NCI-H345 (cell line): Measurements from ENCODE around the gene FMOD.
"Not testable (repeated sequence)": the region's sequence is repeated elsewhere in the genome, so short reads cannot be mapped to it uniquely, and the experiment has no call there.

Source experiments
- DNase-seq: peaks from one replicate; lab custom pipeline; 2025; lab: John Stamatoyannopoulos, UW

Gene FMOD

DNA sequence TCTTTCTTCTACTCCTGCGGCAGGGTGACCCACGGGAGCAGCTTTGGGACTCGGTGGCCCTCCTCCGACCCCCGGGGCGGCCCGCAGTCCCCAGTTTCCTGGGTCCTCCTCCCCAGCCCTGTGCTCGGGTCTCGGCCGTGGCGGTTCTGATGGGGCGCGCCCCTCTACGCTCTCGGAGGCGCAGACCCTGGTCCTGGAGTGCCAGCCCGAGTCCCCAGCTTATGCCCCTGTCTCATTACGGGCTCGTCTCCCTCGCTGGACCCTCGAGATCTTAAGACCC is 45.2 kb downstream of the FMOD start:
- DNase-seq = no peak

- DNase-seq = peak; percentile 91
Observed at GRCh38 chr1:203304919-203305808, 45.8 kb downstream of the FMOD start, which contains the start of gene BTG2. Gene BTG2 (plus strand): TSS chr1:203305519. CDS start chr1:203305607, 88 bp downstream.

- no peak for DNase-seq
Observed at GRCh38 chr1:203304391-203304918, 46.5 kb downstream of the FMOD start.

DNA sequence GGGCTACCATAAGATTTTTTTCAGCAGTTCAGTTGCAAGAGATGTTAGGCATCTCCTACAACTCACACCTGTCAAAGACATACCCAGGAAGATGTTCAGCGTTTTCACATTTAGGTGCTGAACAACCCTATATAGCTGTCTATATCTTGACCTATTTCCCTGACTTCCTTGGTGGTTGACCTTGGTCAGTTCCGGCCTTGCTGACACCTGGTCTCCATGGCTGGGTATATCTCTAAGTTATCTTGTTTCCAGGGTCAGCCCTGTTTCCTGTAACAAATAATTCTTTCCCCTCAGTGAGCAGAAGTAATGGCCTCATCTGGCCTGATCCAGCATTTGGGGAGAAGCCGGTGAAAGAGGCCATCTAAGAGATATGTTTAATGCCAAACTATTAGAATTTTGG is 48.0 kb downstream of the FMOD start:
- no peak for DNase-seq

GRCh38 chr1:203302456-203302855 is 48.5 kb downstream of the FMOD start:
- no peak for DNase-seq

- DNase-seq = no peak
Observed at GRCh38 chr1:203301331-203301668, 49.6 kb downstream of the FMOD start.

DNA sequence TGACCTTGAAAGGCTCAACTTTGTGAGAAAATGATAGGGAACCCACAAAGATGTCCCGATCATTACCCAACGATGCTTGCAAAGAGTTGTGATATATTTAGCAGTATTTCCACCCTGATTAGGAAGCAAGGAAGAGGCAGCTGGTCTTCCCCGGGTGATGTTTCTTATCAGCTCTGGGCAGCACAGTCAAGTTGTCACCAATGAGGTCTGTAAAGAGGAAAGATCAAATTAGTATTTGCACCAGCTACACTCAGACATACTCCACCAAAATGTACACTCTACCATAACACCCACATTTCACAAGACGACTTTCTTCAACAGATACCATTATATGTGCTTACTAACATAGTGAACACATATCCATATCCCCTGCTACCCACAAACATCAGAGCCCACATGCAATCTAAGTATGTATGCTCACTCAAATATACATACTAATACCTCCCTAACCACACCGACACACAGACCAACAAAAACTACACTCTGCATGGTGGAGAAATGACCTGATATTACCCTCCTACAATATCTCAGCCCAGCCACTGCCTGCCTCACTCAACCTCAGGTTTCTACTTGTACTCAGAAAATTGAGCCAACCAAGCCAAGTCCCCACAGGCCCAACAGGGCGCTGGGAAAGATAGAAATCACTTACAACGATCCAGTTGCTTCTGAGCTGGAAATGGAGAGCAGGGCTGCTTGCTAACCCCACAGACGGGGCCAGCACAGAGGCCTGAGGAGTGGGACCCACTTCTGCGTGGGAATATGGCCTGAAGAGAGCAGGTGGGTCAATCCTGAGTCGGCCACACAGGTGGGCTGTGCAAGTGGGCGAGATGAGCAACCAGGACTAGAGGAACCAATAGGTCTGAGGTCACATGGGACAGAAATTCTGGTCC is 50.2 kb downstream of the FMOD start:
- DNase-seq = no peak

DNA sequence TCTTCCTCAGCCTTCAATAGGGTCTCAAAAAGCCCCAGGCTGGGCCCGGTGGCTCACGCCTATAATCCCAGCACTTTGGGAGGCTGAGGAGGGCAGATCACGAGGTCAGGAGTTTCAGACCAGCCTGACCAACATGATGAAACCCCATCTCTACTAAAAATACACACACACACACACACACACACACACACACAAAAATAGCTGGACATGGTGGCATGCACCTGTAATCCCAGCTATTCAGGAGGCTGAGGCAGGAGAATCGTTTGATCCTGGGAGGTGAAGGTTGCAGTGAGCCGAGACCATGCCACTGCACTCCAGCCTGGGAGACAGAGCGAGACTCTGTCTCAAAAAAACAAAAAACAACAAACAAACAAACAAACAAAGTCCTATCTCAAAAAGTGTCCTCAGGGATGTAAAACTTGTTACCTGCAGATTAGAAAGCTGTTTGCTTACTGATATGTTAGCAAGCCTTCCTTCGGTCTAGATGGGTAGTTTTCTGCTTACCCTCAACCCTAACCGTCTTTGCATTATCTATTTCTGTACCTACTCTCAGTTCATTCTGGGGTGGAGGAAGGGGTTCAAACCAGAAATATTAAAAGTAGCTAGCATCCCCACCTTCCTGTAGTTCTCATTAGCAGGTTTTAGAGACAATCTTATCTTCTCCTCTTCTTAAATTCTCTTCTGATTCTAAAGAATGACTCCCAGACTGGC is 51.0 kb downstream of the FMOD start:
- not testable (repeated sequence) for DNase-seq

- DNase-seq = no peak
Observed at GRCh38 chr1:203299169-203299568, 51.8 kb downstream of the FMOD start.

GRCh38 chr1:203296460-203297073 is 54.4 kb downstream of the FMOD start:
- no peak for DNase-seq

DNA sequence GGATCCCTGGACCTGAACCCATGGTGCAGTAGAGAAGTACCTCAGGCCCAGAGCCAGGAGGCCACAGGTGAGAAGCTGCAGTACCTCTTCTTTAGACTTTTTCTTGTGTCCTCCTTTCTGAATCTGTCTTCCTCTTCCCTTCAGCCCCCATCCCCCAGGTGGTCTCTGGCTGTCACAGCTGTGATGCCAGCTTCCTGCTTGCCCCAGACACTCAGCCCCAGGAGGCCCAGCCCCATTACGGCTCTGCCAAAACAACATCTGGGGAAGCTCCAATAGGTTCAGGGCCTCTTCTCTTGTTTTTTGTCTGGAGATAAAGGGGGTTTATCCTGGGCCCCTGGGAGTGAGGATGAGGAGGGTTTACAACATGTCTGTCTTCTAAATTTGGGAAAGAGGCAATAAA is 55.1 kb downstream of the FMOD start:
- no peak for DNase-seq

GRCh38 chr1:203291201-203292096 is 59.5 kb downstream of the FMOD start:
- DNase-seq = peak; percentile 13
